HEK293 (cell line): ENCODE measurements around the gene FBXL7.

Source experiments
- ATF2 ChIP-seq: fragments of 450-650 bp; formaldehyde crosslinking; IDR thresholded peaks from 2 replicates; pipeline ENCODE4 v1.5.1; 2016; ENCODE audit warnings: missing biosample characterization, missing genetic modification characterization, low read depth
- CTCF ChIP-seq: fragments of 450-650 bp; formaldehyde crosslinking; IDR thresholded peaks from 2 replicates; pipeline ENCODE4 v1.5.1; 2016; ENCODE audit warnings: missing biosample characterization, missing genetic modification characterization
- REPIN1 ChIP-seq: fragments of 450-650 bp; formaldehyde crosslinking; IDR thresholded peaks from 2 replicates; pipeline ENCODE4 v1.5.1; 2017; ENCODE audit warnings: missing biosample characterization, missing genetic modification characterization, low read depth
- SP2 ChIP-seq: fragments of 450-650 bp; formaldehyde crosslinking; IDR thresholded peaks from 2 replicates; pipeline ENCODE4 v1.5.1; 2016; ENCODE audit warnings: missing biosample characterization, missing genetic modification characterization
- TRIM28 ChIP-seq: IDR thresholded peaks from 2 replicates; pipeline ENCODE4 v1.6.1; 2011; ENCODE audit warnings: low read length, control low read depth, borderline replicate concordance
- ZNF274 ChIP-seq, 2 experiments: fragments of 200-500 bp in 1 of 2; fragments of 450-650 bp in 1 of 2; sonication (Bioruptor generic) in 1 of 2; formaldehyde crosslinking in 1 of 2; IDR thresholded peaks; 2 replicates each; pipeline versions ENCODE4 v1.5.1 to v1.6.1; 2014 to 2016; ENCODE audit warnings: borderline replicate concordance in 1 of 2, inconsistent platforms in 1 of 2, low read length in 1 of 2, missing biosample characterization in 1 of 2, missing genetic modification characterization in 1 of 2
- ZNF488 ChIP-seq: fragments of 450-650 bp; formaldehyde crosslinking; IDR thresholded peaks from 2 replicates; pipeline ENCODE4 v1.5.1; 2016; ENCODE audit warnings: missing biosample characterization, missing genetic modification characterization
- ZNF571 ChIP-seq: fragments of 450-650 bp; formaldehyde crosslinking; IDR thresholded peaks from 2 replicates; pipeline ENCODE4 v1.5.0; 2017; ENCODE audit warnings: missing biosample characterization, missing genetic modification characterization
- ZNF624 ChIP-seq: fragments of 450-650 bp; formaldehyde crosslinking; IDR thresholded peaks from 2 replicates; pipeline ENCODE4 v1.5.1; 2017; ENCODE audit warnings: missing biosample characterization, missing genetic modification characterization

GRCh38 chr5:15834596-15835245 is 334.7 kb downstream of the FBXL7 start:
- no peak for TF ChIP-seq ZNF571 (tag by site-specific recombination)
- TF ChIP-seq ATF2, result no peak
- no peak for TF ChIP-seq TRIM28
- no peak for TF ChIP-seq ZNF274 (IDR thresholded peaks at IDR 0.05; ENCODE audit: low read length)
- no peak for TF ChIP-seq ZNF274 (tag by site-specific recombination; IDR thresholded peaks at IDR 0.05; ENCODE audit: borderline replicate concordance)
- no peak for TF ChIP-seq ZNF488 (tag by site-specific recombination)
- no peak for TF ChIP-seq ZNF624 (tag by site-specific recombination)
- no peak for TF ChIP-seq REPIN1 (tag by site-specific recombination)
- no peak for TF ChIP-seq CTCF (tag by site-specific recombination)
- TF ChIP-seq SP2 (tag by site-specific recombination), result no peak
